HG02610 (cell line): ENCODE measurements around the gene TNFRSF8.

Experiments
- ATAC-seq: cut with Tn5 transposase; IDR thresholded peaks from one replicate; pipeline ENCODE4 v1.9.1; 2021; ENCODE audit warnings: mild to moderate bottlenecking, moderate library complexity; ENCODE audit not compliant: unreplicated experiment

TNFRSF8 gene

GRCh38 chr1:12172042-12172851 is 109.1 kb downstream of the TNFRSF8 start:
- ATAC-seq: no peak

DNA sequence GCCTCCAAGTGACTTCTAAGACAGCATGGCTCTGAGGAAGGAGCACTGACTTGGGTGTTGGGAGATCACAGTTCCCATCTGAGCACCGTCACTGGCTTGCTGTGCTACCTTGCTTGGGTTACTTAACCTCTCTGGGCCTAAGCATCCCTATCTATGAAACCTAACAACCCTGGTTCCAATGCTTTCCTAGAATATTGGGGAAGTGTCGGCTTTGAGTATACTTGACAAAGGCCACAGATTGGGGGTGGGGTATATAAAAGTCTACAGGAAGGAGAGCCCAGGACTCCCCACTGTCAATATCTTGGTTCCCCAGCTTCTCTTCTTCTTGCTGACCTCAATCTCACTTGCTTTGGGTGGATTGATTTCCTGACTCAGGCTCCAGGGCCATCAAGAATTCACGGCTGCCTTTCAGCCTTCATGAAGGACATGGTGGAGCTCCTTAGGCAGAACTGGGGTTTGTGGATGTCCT is 110.0 kb downstream of the TNFRSF8 start:
- ATAC-seq: no peak

DNA sequence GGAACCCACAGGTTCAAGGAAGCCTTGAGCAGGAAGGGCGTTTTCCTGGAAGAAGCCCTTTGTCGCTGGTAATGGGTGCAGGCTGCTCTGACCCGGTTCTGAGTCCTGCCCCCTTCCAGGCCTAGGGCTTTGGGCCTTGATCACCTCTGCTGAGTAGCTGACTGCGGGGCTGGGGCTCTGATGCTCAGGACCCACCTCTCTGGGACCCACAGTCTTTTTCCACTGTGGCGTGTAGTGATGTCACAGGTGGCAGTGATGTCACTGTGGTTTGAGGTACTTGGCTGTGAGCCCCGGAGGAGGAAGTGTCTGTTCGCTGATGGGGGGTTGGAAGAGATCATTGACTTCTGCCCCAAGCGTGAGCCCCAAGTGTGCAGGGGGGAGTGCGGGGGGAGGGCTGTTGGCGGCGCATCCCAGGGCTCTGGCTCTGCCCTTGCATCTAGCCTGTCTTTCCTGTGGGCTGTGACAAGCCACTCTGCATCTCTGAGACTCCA is 110.6 kb downstream of the TNFRSF8 start:
- no peak for ATAC-seq

DNA sequence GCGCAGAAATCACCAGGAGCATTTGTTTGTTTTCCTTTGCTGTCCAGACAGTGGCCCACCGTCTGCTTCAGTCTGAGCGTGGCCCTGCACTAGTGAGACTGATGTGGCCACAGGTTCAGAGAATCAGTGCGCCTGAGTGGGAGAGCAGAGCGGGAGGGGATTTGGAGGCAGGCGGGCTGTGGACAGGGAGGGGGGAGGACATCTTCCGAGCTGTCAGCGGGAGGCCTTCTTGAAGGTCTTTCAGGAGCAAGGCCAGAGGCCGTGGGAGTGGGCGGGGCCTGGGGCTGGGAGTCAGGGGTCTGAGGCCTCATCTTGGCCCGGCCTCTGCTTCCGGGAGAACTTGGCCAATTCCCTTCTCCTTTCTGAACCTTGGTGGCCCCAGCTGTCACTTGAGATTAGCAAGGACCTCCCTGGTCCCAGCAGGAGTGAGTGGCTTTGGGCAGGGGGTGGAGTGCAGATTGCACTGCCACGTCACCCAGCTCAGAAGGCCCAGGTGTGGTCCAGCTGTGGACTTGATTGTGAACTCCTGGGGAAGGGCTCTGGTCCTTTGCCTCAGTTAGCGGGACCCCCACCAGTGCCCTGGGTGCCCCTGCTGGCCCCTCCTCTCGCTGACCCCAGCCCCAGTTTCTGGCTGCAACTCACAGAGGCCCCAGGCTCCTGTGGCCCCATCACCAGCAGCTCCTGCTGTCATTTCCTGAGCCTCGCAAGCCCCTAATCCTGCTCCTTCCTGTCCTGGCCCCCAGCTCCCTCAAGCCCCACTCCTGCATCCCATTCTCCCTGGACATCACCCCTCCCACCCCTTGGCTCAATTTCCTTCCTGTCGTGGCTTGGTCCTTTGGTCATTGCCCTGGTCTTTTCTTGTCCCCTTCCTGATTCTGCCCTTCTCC is 112.1 kb downstream of the TNFRSF8 start:
- no peak for ATAC-seq

DNA sequence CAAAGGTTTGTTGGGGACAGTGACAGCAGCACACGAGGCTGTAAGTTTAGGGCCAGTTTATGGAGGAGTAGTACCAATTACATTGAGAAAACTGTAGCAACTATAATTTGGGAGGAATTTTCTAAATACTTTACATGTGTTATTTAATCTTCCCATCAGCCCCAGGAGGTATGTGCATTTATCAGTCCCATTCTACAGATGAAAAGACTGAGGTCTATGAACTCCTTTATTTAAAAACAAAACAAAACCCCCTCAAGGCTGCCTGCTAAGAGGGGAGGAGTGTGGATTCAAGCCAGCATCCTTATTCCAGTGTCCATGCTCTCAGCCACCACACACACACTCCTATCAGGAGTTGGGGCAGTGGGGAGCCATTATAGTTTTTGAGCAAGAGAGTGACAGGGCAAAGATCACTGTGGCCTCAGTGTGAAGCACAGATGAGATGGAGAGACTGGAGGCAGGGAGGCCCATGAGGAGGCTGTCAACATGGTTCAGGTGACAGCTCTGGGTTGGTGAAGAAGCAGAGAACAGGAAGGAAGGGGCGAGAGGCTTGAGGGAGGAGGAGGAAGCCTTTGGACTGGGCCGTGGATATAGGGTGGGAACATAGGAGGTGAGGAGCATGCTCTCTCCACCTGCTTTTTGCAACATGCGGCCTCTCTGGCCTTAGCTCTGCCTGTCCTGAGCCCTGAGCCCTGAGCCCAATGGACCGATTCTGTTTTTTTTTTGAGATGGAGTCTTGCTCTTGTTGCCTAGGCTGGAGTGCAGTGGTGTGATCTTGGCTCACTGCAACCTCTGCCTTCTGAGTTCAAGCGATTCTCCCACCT is 113.4 kb downstream of the TNFRSF8 start:
- no peak for ATAC-seq

DNA sequence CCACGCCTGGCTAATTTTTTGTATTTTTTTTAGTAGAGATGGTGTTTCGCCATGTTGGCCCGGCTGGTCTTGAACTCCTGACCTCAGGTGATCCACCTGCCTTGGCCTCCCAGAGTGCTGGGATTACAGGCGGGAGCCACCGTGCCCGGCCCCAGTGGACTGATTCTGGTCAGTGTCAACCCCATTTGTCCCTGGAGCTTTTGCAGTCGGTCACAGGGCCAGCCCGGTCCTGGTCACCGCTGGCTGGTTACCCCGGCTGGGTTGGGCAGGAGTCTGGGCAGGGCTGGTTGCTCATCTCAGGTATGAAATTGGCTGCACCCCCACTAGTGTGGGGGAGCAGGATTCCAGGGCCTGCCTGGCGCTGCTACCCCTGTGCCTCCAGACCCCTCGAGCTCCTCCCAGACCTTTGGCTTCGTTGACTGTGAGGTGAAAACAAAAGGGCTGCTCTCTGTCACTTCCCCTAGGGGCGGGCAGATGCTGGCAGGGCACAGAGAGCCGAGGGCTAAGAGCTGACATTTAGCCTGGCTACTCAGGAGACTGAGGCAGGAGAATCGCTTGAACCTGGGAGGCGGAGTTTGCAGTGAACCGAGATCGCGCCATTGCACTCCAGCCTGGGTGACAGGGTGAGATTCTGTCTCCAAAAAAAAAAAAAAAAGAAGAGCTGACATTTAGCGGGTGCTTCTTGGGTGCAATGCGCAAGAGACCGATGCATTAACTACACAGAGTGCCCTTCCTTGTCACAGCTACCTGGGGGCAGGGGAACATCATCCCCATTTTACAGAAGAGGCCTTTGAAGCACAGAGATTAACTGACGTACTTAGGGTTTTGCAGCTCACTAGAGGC is 114.3 kb downstream of the TNFRSF8 start:
- ATAC-seq: no peak

- no peak for ATAC-seq
Measured at GRCh38 chr1:12177999-12178441, 114.9 kb downstream of the TNFRSF8 start.

GRCh38 chr1:12178511-12178910 is 115.4 kb downstream of the TNFRSF8 start:
- no peak for ATAC-seq

DNA sequence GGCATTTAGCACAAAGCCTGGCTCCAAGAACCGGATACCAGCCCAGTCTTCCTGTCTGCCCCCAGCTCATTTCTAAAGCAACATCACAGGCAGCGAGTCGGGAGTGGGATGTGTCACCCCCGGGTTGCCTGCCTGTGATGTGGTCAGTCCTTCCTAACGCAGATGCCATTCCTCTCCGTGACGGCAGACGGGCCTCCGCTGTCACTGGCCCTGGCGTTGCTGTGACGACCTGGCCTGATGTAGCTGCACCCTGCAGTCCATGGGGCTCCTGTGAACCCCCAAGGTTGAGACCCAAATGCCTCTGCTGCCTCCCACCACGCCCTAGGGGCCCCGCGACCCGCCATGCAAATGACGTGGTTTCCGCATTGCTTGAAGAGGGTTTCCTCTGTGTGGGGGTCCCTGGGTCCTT is 116.0 kb downstream of the TNFRSF8 start:
- ATAC-seq: no peak

GRCh38 chr1:12179676-12180075 is 116.6 kb downstream of the TNFRSF8 start:
- ATAC-seq: no peak

DNA sequence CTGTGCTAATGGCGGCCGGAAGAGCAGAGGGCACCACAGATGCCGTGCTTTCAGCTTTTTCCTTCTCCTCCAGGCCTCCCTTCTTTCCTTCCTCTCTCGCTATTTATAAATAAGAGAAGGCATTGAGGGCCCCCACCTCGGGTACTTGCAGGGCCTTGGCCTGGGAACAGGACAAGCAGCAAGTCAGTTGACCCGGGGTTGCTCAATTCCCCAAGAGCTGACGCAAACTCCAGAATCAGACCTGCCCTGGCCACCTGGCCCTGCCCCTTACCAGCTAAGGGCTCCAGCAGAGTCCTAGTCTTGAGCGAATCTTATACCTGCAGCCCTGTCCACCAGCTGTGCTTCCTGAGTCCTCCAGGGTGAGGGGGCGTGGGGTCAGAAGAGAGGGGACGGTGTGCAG is 117.2 kb downstream of the TNFRSF8 start:
- no peak for ATAC-seq

DNA sequence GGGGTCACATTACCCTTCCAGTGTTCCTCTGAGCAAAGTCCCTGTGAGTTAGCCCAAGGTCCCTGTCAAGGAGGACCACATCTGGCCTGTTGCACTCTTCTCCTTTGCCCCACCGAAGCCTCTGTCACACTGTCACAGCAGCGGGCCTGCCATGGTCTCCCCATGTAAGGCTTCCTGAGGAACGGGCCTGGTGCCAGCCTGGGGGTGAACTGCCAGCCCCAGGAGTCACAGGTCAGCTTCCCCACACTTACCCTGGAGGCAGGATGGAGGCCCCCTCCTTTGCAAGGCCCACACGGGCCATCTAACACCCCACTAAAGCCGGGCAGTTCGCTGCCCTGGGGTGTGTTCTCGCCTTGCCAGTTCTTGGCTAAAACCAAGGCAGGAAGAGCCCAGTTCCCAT is 117.8 kb downstream of the TNFRSF8 start:
- no peak for ATAC-seq

DNA sequence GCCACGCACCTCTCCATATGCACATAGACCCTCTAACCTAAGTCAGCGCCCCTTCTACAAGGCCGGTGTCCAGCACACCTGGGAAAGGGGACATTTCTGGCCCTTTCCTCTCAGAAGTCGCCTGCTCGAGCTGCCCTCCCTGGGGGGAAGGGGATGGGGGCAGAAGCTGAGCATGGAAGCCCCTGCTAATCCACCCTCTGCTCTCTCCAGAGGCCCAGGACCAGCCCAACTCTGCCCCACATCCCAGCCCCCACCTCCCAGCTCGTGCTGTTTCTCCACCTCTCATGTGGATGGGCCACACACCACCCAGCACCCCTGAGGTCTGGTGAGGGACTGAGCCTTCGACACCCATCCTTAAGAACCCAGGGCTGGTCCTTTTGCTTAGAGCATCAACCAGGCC is 118.5 kb downstream of the TNFRSF8 start:
- ATAC-seq: no peak

DNA sequence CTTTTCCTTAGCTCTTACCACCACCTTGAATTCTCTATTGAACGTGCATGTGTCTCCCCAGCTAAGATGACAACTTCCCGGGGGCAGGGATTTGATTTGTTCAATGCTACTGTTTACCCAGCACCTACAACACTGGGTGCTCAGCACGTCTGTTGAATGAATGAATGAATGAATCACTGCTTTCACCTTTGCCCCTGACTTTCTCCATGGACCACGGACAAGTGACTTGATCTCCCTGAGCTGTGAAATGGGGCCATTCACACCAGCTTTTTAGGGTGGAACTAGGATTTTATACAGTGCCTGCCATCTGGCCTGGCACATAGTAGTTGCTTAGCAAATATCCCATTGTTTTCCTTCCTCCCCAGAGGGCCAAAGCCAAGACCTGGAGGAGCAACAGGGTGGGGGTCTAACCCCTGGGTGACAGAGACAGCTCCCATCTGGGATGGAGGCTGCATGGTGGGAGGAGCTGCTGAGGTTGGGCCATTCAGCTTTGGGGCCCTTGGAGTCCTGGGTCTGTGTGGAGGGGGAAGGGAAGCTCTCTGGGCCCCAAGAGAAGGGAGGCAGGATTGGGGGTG is 119.4 kb downstream of the TNFRSF8 start:
- ATAC-seq: no peak

DNA sequence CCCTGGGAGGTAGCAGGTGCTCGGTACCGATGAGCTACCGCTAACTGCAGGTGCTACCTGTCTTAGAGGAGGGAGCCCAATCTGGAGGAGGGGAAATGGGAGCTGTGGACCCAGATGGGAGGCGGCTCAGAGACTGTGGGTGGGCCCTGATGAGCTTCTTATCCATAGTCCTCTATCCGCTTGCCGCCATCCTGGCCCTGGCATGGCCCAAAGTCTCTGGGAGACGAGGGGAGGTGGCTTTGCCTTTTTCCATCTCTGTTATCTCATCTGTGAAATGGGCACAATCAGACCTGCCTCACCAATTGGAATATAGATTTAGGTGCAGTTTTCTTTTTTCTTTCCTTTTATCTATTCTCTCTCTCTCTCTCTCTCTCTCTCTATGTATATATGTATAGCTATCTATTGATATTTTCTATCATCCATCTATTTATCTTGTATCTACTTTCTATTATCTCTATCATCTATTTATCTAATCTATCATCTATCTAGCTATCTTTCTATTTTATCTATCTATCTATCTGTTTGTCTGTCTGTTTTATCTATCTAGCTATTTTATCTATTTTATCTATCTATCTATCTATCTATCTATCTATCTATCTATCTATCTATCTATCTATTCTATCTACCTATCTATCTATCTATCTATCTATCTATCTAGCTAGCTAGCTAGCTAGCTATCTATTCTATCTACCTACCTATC is 120.1 kb downstream of the TNFRSF8 start:
- no peak for ATAC-seq

DNA sequence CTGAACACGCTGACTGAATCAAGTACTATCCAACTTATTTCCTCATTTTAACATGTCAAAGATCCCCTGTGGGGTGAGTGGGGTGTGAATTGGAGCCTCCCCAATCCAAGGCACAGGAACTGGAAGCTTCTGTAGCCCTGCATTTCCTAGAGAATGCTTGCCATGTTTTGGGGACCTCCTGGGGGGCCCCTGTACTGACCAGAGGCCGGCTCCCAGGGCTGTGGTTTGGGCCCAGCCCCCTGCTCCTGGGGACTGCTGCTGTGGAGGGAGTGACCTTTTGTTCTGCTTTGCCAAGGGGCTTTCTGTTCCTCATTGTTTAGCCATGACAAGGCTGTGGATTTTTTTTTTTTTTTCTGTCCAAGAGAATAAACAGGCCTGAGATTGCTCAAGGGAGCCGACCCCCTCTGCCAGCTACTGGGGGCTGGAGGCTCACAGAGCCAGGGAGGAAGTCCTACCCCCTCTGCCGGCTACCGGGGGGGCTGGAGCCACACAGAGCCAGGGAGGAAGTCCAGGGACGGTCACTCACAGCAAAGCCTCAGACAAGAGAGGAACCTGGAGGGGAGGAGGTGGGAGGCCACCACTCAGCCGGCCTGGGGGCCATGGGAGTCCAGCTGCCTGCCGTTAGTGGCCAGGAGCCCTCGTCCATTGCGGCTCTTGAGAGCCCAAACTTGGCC is 121.0 kb downstream of the TNFRSF8 start:
- no peak for ATAC-seq

GRCh38 chr1:12185036-12185917 is 122.2 kb downstream of the TNFRSF8 start:
- no peak for ATAC-seq
